ENCODE data around the gene GNRH2.

GRCh38 chr20:3021327-3021726, 22.1 kb upstream of the GNRH2 start:
- no peak for TF ChIP-seq CTCF (IDR thresholded peaks at IDR 0.05; ENCODE audit: extremely low read depth in 1 of 2, insufficient read depth in 1 of 2, low read depth in 1 of 2, low read length in 2 of 2)
- no peak for TF ChIP-seq POLR2A (IDR thresholded peaks at IDR 0.05; ENCODE audit: low read depth, low read length)
- TF ChIP-seq EZH2 (IDR thresholded peaks at IDR 0.05; ENCODE audit: borderline replicate concordance, low read depth, low read length, severe bottlenecking) = no peak
